Stimulated activated naive CD8-positive, alpha-beta T cell treated with anti-CD3 and anti-CD28 coated beads, Interleukin-15, Interleukin-2, amounts not matched to agents 100 ng/mL and 50 ng/mL, for 24 hours (primary cell): ENCODE results near the gene GNG7.
A peak's percentile ranks its signal among the peaks of the same experiment; 100 is the strongest.

Source experiments
- H3K27ac Mint-ChIP-seq: one replicate; pipeline ENCODE4 v1.8.0; 2021; ENCODE audit warnings: mild to moderate bottlenecking, mixed read lengths
- H3K27me3 Mint-ChIP-seq: one replicate; pipeline ENCODE4 v1.8.0; 2021; ENCODE audit warnings: mixed read lengths
- H3K36me3 Mint-ChIP-seq: one replicate; pipeline ENCODE4 v1.8.0; 2021; ENCODE audit warnings: low read depth, mixed read lengths
- H3K4me1 Mint-ChIP-seq: one replicate; pipeline ENCODE4 v1.8.0; 2021; ENCODE audit warnings: low read depth, mixed read lengths
- H3K4me3 Mint-ChIP-seq: one replicate; pipeline ENCODE4 v1.8.0; 2021; ENCODE audit warnings: mild to moderate bottlenecking, mixed read lengths
- H3K9me3 Mint-ChIP-seq: one replicate; pipeline ENCODE4 v1.8.0; 2021; ENCODE audit warnings: mixed read lengths

GNG7 gene

GRCh38 chr19:2702170-2703076 is at the start of gene GNG7:
Gene GNG7, minus strand, starts transcription at chr19:2702694. Its CDS starts 182,006 bp downstream, at chr19:2520688.
- H3K9me3 Mint-ChIP-seq, result no peaks in the 10 kb centered on the region
- peak within 1 kb of the TSS; percentile 62 for H3K4me3 Mint-ChIP-seq
- peaks cover 22% of the 10 kb centered on the region for H3K4me1 Mint-ChIP-seq
- no peaks in the 10 kb centered on the region for H3K27me3 Mint-ChIP-seq
- H3K27ac Mint-ChIP-seq, result no peak within 1 kb of the TSS
- H3K36me3 Mint-ChIP-seq, result no peaks in the 10 kb centered on the region

GRCh38 chr19:2751438-2751830 is 48.9 kb upstream of the GNG7 start:
- Mint-ChIP-seq H3K4me1 (peaks cover 8% of the 10 kb centered on the region), H3K4me3 (no peak overlapping the region), H3K9me3 (no peaks in the 10 kb centered on the region), H3K36me3 (peaks cover 26% of the 10 kb centered on the region), H3K27ac (no peak overlapping the region), H3K27me3 (no peaks in the 10 kb centered on the region)

DNA sequence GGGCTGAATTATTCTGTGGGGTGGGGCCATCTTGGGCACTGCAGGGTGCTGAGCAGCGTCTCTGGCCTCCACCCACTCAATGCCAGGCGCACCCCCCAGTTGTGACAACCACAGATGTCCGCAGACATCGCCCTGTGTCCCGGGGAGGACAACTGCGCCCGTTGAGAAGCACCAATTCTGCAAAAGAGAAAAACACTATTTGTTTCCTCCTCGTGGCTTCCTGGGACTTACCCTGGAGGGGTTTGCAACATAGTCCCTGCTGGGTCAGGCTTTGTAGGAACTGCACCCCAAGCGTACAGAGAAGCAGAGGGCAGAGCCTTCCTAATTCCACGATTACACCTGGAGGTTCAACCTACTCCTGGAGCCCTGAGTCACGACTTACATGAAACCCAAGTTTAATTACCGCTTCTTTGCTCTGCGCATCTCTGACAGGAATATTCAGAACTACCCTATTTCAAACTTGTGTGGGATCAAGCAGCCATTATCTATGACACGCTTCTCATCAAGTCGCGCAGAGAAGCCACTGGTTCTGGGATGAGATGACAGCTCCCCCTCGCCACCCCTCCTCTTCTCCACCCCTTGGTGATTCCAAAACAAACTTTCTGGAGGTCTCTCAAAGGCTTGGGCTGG is 48.4 kb upstream of the GNG7 start:
- H3K9me3 Mint-ChIP-seq, result no peaks in the 10 kb centered on the region
- H3K36me3 Mint-ChIP-seq, result peaks cover 21% of the 10 kb centered on the region
- H3K27me3 Mint-ChIP-seq, result no peaks in the 10 kb centered on the region
- no peak overlapping the region for H3K27ac Mint-ChIP-seq
- no peak overlapping the region for H3K4me3 Mint-ChIP-seq
- peaks cover 8% of the 10 kb centered on the region for H3K4me1 Mint-ChIP-seq

DNA sequence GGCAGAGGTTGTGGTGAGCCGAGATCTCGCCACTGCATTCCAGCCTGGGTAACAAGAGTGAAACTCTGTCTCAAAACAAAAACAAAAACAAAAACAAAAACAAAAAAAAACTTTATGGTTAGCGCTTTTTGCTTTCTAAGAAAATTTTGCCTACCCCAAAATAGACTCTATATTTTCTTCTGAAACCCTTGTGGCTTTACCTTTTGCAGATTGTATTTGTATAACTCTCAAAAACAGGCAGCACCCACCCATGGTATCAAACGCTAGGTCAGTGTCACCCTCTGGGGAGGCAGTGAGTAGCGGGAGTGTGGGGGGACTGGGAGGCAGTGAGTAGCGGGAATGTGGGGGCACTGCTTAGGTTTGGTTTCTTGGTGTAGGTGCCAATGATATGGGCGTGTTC is 44.9 kb upstream of the GNG7 start:
- Mint-ChIP-seq H3K4me1 (no peaks in the 10 kb centered on the region), H3K36me3 (no peaks in the 10 kb centered on the region), H3K4me3 (no peak overlapping the region), H3K9me3 (no peaks in the 10 kb centered on the region), H3K27me3 (peaks cover 7% of the 10 kb centered on the region), H3K27ac (no peak overlapping the region)

DNA sequence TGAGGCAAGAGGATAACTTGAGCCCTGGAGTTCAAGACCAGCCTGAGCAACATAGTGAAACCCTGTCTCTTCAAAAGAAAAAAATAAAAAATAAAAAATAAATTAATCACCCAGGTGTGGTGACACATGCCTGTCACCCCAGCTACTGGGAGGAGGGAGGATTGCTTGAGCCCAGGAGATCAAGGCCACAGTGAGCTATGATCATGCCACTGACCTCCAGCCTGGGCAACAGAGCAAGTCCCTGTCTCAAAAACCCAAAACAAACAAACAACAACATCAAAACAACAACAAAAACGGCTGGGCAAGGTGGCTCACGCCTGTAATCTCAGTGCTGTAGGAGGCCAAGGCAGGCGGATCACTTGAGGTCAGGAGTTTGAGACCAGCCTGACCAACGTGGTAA is 41.6 kb upstream of the GNG7 start:
- Mint-ChIP-seq H3K4me1 (peaks cover 7% of the 10 kb centered on the region), H3K9me3 (no peaks in the 10 kb centered on the region), H3K27me3 (peaks cover 15% of the 10 kb centered on the region), H3K4me3 (no peak overlapping the region), H3K36me3 (no peaks in the 10 kb centered on the region), H3K27ac (no peak overlapping the region)

GRCh38 chr19:2743099-2743498 is 40.6 kb upstream of the GNG7 start:
- no peaks in the 10 kb centered on the region for H3K9me3 Mint-ChIP-seq
- no peak overlapping the region for H3K27ac Mint-ChIP-seq
- H3K36me3 Mint-ChIP-seq, result peaks cover 5% of the 10 kb centered on the region
- peaks cover 14% of the 10 kb centered on the region for H3K4me1 Mint-ChIP-seq
- H3K27me3 Mint-ChIP-seq, result peaks cover 15% of the 10 kb centered on the region
- H3K4me3 Mint-ChIP-seq, result no peak overlapping the region

- H3K27me3 Mint-ChIP-seq, result peaks cover 15% of the 10 kb centered on the region
- peaks cover 24% of the 10 kb centered on the region for H3K36me3 Mint-ChIP-seq
- H3K9me3 Mint-ChIP-seq, result no peaks in the 10 kb centered on the region
- peaks cover 15% of the 10 kb centered on the region for H3K4me1 Mint-ChIP-seq
- H3K27ac Mint-ChIP-seq, result no peak overlapping the region
- H3K4me3 Mint-ChIP-seq, result peak overlapping the region; percentile 49
These were observed 37.8 kb upstream of the GNG7 start for GRCh38 chr19:2740314-2740656.

DNA sequence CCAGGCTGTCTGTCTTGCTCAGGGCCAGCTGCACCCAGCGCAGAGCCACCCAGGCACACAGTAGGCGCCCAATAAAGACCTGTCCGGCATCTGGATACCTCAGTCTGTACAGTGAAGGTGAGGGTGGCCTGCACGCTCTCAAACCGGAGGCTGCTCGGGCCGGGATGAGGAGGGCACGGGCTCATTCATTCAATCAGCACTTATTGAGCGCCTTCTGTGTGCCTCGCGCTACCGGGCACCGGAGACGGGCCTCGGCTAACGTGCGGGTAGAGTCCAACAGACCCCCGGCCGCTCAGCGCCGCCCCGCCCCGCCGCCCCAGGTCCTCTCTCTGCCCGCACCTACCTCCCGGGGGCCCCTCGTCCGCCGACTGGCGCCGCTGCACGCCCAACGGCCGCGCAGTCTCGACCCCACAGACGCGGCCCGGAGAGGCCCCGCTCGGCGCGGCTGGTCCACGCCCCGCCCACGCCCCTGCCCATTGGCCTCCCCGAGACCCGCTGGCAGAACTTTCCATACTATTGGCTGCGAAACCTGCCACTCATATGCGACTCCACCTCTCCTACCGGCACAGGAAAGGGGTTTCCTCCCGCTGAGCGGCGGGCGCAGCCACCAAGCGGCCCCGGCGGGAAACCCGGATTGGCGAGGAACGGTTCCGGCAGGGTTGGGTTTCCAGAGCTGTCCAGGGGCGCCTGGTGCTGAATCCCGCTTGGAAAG is 37.3 kb upstream of the GNG7 start, which contains the start of gene SLC39A3:
Gene SLC39A3, minus strand, starts transcription at position 416 of the 712 bp plus-strand sequence. CDS start 2,760 bp downstream, outside the sequence.
- H3K4me1 Mint-ChIP-seq, result peaks cover 15% of the 10 kb centered on the region
- peak within 1 kb of the TSS; percentile 79 for H3K27ac Mint-ChIP-seq
- peaks cover 28% of the 10 kb centered on the region for H3K36me3 Mint-ChIP-seq
- H3K9me3 Mint-ChIP-seq, result no peaks in the 10 kb centered on the region
- H3K27me3 Mint-ChIP-seq, result peaks cover 15% of the 10 kb centered on the region
- H3K4me3 Mint-ChIP-seq, result peak within 1 kb of the TSS; percentile 93

GRCh38 chr19:2736550-2737190 is 34.2 kb upstream of the GNG7 start:
- H3K9me3 Mint-ChIP-seq, result no peaks in the 10 kb centered on the region
- H3K27ac Mint-ChIP-seq, result no peak overlapping the region
- H3K27me3 Mint-ChIP-seq, result peaks cover 4% of the 10 kb centered on the region
- H3K36me3 Mint-ChIP-seq, result peaks cover 38% of the 10 kb centered on the region
- peaks cover 15% of the 10 kb centered on the region for H3K4me1 Mint-ChIP-seq
- no peak overlapping the region for H3K4me3 Mint-ChIP-seq

DNA sequence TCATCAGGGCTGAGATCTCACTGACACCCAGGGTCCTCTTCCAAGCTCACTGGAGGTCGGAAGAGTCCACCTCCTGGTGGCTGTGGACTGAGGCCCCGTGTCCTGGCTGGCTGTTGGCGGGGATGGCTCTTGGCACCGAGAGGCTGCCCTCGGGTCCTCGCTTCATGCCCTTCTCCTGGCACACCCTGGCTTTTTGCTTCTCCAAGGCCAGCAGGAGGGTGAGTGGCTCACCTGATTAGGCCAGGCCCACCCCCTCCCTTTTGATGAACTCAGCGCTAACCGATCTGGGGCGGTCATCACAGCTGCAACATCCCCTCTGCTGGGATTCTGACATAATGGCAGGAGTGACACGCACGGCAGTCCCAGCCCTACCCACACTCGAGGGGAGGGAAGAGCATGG is 32.9 kb upstream of the GNG7 start:
- H3K4me3 Mint-ChIP-seq, result no peak overlapping the region
- peaks cover 38% of the 10 kb centered on the region for H3K36me3 Mint-ChIP-seq
- H3K27ac Mint-ChIP-seq, result no peak overlapping the region
- peaks cover 15% of the 10 kb centered on the region for H3K4me1 Mint-ChIP-seq
- H3K9me3 Mint-ChIP-seq, result no peaks in the 10 kb centered on the region
- no peaks in the 10 kb centered on the region for H3K27me3 Mint-ChIP-seq

DNA sequence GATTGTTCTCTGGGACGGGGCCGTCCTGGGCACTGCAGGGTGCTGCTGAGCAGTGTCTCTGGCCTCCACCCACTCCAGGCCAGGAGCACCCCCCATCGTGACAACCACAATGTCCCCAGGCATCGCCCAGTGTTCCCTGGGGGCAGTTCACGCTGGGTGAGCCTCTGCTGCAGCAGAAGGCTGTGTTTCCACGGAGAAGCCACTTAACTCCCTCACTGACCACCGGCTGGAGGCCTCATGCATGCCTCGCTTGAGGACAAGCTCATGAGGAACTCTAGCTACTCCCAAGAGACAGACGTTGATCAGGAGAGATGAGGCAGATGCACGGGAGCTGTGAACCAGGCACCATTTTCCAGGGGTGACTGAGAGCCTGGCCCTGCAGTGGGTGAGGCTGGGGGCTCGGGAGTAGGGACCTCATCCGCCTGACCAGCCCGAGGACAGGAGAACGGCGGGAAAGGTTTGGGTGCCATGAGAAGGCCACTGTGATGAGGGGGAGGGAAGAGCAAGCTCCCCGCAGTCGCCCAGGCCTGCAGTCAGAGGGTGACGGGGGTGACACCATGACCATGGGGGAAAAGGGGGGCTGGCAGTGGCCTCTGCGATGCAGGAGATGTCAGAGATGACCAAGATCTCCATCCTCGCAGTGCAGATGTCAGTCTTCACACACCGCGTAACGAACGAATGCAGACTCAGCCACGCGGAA is 32.2 kb upstream of the GNG7 start:
- Mint-ChIP-seq H3K27ac (no peak overlapping the region), H3K4me1 (peaks cover 12% of the 10 kb centered on the region), H3K36me3 (peaks cover 38% of the 10 kb centered on the region), H3K27me3 (no peaks in the 10 kb centered on the region), H3K4me3 (no peak overlapping the region), H3K9me3 (no peaks in the 10 kb centered on the region)

DNA sequence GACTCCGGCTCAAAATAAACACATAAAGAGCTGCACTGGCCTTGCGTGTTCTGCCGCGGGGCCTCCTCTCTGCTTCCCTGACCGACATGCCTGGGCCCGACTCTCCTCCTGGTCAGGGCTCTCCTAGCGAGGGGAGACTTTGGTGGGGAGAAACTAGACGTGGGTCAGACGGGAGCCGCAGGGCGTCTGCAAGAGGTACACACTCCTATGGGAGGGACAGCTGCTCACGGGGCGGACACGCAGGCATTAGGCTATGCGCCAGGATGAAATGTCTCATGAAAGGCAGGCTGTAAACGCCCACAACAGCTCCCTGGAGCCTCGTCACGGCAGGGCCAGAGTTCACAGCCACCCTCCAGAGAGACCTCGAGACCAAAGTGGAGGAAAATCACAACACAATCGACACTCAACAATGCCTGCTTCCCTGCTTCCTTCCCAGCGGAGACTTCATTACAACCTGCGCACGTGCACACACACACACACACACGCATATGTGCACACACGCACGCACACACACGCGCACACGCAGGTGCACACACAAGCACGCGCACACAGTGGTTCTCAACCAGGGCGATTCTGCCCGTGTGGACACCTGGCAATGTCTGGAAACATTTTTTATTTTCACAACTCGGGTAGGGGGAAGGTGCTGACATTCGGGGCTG is 31.6 kb upstream of the GNG7 start:
- H3K9me3 Mint-ChIP-seq, result no peaks in the 10 kb centered on the region
- H3K4me1 Mint-ChIP-seq, result peaks cover 8% of the 10 kb centered on the region
- peaks cover 38% of the 10 kb centered on the region for H3K36me3 Mint-ChIP-seq
- H3K27ac Mint-ChIP-seq, result no peak overlapping the region
- no peak overlapping the region for H3K4me3 Mint-ChIP-seq
- no peaks in the 10 kb centered on the region for H3K27me3 Mint-ChIP-seq

DNA sequence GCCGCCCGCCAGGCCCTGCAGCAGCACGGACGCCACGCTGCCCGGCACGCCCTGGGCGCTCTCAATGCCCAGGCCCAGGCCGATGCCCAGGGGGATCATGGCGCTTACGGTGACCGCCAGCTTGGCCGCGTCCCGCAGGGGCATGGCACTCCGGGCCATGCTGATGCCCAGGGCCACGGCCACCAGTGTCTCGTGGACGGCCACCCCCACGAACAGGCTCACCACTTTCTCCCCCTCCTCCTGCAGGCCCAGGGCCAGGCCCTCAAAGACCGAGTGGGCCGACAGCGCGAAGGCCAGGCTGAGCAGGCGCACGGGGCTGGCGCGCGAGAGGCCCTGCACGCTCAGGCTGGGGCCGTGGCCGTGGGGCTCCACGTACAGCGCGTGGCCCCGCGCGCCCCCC is 30.4 kb upstream of the GNG7 start:
- no peak overlapping the region for H3K4me3 Mint-ChIP-seq

More for the DNA sequence above, 30.4 kb upstream of the GNG7 start:
- Mint-ChIP-seq H3K9me3 (no peaks in the 10 kb centered on the region), H3K27ac (no peak overlapping the region), H3K27me3 (no peaks in the 10 kb centered on the region), H3K36me3 (peaks cover 33% of the 10 kb centered on the region), H3K4me1 (no peaks in the 10 kb centered on the region)
